HG02973 (cell line): ENCODE measurements around the gene SLC1A2.

Experiments
- ATAC-seq: cut with Tn5 transposase; IDR thresholded peaks from one replicate; pipeline ENCODE4 v1.9.1; 2021; ENCODE audit warnings: moderate library complexity; ENCODE audit not compliant: unreplicated experiment

SLC1A2 gene

DNA sequence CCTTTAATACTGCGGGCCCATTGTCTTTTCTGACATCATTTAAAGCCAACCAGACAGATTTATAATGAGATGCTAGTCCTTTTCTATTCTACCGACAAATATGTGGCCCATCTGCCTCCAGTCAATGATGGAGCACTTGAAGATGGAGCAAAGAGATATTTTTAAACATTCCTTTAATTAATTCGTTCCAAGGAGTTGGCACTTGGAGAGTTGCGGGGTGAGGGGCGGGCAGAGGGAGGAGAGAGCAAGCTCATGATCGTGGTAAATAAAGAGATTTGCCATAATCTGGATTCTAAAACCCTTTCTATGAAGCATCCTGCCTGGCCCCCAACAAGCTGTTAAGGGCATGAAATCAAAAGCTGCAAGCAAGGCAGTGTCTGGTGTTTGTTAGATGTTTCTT is 5.0 kb downstream of the SLC1A2 start:
- no peak for ATAC-seq

- ATAC-seq, result no peak
Observed at GRCh38 chr11:35413598-35413997, 5.8 kb downstream of the SLC1A2 start.

DNA sequence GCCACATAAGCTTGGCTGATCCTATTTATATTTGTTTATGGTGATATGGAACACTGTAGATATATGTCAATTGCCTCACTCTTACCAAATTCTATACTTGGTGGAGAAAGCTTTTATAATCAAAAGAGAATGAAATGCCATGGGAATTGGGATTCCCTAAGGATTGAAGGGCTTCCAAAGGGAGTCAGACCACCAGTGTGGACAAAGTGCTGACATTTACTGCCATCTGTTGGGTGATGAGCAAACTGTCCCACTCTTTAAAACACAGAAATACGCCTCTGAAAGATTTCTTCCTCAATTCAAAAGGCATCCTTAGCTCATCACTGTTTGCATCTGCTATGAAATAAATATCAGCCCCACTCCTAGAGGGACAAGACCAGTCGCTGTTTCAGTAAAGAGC is 7.1 kb downstream of the SLC1A2 start:
- ATAC-seq, result no peak

DNA sequence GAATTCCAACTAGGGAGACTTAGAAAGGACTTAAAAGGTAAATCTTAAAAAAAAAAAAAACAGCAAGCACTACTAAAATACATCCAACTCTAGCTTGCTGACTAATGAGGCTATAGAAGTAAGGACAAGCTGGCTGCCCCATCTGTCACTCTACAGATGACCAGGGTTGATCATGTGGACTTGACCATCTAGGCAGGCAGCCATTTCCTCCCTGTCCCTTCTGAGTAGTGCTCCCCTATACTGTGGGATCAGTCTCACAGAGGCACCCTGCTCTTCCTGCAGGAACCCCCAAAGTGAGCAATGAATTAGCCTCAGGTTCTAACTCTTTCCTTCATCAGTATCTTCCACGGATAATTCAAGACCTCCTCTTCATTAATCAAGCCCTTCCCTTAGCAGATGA is 12.3 kb downstream of the SLC1A2 start:
- no peak for ATAC-seq

GRCh38 chr11:35404388-35404775 is 15.0 kb downstream of the SLC1A2 start:
- ATAC-seq, result no peak

DNA sequence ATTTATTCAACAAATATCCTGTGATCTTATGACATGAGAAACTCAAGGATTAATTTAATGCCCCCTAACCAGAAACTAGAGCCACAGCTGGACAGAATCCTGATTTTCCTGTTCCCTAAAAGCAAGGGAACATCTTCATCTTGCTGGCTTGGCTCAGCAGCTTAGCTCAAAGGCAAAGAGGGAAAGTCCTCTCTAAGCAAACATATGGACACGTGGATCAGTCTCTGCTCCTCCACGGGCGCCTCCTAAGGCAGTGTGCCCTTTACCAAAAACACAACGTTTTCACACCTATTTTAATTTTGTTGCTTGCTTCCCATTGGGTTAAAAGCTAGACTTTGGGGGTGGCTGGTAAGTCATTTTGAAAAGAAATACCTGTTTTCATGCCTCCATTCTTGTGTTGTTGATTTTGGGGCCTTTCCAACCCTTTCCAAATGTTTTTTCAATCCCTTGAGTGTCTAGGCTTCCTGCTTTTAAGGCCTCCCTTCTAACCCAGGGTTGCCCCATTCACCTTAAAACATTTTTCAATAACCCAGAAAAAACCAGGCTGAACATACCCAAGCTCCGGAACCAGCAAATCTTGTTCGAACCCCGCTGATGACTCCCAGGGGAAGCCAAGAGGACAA is 15.5 kb downstream of the SLC1A2 start:
- no peak for ATAC-seq

GRCh38 chr11:35402751-35403660 is 16.4 kb downstream of the SLC1A2 start:
- no peak for ATAC-seq

- no peak for ATAC-seq
Observed at GRCh38 chr11:35398881-35399280, 20.5 kb downstream of the SLC1A2 start.

- no peak for ATAC-seq
Observed at GRCh38 chr11:35394941-35395340, 24.4 kb downstream of the SLC1A2 start.

GRCh38 chr11:35393098-35393497 is 26.3 kb downstream of the SLC1A2 start:
- ATAC-seq, result no peak

DNA sequence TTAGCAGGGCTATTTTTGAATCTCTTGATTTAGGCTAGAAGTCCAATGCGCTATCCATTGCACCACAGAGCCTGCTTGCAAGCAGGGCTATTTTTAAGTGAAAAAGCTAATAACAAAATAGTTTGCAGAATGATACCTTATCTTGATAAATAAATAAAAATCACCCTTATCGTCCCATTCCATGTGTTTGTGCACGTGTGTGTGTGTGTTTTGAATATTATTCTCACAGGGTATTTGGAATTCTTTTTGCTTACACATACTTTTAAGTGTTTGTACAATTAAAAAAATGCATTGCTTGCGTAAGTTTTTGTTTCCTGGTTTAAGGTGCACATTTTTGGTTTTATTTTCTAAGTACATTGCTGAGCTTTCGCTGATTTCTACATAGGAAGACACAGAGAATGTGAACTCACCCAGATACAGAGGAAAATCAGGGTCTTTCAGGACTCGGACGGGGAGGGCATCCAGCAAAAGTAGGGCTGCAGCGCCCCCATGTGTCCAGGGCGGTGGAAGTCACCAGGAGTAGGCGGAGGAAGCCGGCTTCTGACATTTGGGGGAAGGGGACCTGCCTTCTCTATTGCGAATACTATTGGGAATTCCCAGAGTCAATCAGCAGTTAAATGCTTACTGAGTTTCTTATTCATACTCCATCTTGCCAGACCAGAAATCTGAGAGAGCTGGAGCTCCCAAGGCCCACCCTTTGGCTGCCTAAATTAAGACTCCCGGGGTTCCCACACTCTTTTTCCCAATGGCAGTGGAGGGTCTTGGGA is 27.3 kb downstream of the SLC1A2 start:
- no peak for ATAC-seq

DNA sequence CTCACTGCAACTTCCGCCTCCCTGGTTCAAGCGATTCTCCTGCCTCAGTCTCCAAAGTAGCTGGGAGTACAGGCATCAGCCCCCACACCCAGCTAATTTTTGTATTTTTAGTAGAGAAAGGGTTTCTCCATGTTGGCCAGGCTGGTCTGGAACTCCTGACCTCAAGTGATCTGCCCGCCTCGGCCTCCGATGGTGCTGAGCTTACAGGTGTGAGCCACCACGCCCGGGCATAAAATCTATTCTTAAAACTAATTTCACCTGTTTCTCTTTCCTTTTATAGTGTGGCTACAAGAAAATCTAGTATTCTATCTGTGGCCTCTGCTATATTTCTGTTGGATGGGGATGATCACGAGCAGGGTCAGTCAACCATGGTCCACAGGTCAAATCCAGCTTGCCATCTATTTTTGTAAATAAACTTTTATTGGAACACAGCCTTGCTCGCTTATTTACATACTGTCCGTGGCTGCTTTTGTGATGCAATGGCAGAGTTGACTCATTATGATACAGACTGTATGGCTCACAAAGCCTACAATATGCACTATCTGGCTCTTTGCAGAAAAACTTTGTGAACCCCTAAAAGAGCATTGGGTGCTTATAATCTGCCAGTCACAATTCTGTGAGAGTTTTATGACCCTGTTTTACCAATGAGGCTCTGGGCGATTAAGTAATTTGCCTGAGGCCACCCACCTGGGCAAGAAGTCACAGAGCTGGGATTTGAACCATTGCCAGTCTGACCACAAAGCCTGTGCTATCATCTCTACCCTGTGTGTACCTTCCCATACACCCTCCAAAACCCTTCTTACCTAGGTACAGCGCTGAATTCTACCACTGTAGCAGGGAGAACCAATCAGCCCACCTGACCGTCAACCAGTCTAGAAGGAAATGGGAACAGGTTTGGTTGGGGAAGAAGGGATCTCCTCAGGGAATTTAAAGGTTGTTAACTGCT is 28.3 kb downstream of the SLC1A2 start:
- peak; percentile 86 for ATAC-seq

- no peak for ATAC-seq
Observed at GRCh38 chr11:35389897-35390465, 29.4 kb downstream of the SLC1A2 start.

GRCh38 chr11:35389112-35389511 is 30.2 kb downstream of the SLC1A2 start:
- ATAC-seq, result no peak

DNA sequence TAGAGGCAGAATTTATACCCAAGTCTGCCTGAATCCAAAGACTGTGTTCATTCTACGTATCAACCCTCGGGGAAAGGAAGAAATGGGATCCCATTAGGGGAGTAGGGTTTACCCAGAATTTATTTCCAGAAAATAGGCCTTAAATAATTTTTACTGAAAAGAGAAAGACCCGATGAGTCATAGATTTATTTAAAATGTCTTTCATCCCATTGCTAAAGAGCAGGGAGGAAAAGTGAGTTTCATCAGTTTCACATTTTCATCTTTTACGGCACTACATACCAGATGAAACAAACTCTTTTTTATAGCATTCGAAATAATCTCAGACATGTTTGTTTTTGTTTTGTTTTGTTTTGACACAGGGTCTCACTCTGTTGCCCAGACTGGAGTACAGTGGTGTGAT is 31.3 kb downstream of the SLC1A2 start:
- no peak for ATAC-seq

DNA sequence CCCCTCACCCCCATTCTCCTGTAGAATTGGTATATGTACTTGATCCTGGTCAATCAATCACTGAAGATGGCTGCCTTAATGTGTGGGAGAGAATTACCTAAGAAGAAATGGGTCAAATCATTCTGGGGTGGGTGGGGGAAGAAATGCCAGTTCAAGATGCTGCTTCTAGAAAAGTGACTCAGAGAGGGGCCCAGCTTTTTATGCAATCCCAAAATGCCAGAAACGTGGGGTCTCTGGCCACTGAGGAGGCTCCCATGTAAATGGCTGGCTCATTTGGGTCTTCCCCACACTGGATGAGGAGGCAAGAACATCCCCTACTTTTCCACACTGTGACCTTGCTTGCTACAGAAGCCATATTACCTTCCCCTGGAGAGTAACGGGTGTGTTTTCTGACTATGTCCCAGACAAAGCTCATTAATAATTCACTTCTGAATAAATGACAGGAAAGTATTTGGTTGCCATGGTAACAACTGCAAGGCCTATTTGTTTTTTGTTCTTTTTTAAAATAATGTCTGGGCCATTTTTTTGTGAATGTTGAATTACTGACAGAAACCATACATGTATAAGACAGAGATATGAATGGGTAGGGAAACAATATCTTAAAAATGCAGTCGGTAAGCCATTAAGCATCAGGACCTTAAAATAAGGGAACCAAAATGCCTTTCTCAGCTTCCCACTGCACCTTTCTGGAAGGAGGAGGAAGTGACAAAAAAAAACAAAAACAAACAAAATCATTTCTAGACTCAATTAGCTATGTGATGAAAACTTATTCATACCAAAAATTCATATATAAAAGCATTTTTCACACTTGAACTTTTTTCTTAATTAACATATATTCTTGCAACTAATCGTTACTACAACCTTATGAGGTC is 32.0 kb downstream of the SLC1A2 start:
- no peak for ATAC-seq

GRCh38 chr11:35383953-35384352 is 35.4 kb downstream of the SLC1A2 start:
- ATAC-seq, result no peak

- ATAC-seq, result no peak
Observed at GRCh38 chr11:35381709-35382322, 37.5 kb downstream of the SLC1A2 start.

- ATAC-seq, result no peak
Observed at GRCh38 chr11:35380603-35381002, 38.8 kb downstream of the SLC1A2 start.
